Panc1 (cell line): ENCODE data around the gene XRCC4.

Experiments used
- POLR2AphosphoS5 ChIP-seq: IDR thresholded peaks from 2 replicates; pipeline ENCODE4 v1.6.1; 2012; ENCODE audit warnings: mild to moderate bottlenecking, low read depth, low read length, moderate library complexity
- SIN3A ChIP-seq: IDR thresholded peaks from 2 replicates; pipeline ENCODE4 v1.6.1; 2012; ENCODE audit warnings: low read depth, mild to moderate bottlenecking, low read length, moderate library complexity, borderline replicate concordance; ENCODE audit not compliant: insufficient read depth
- TF ChIP-seq, protein P1 (sequence below): fragments of 450-650 bp; IDR thresholded peaks from 2 replicates; pipeline ENCODE4 v1.5.1; 2017; ENCODE audit warnings: mild to moderate bottlenecking
- TF ChIP-seq, protein P2 (sequence below), 2 experiments: IDR thresholded peaks; 2 replicates each; pipeline ENCODE4 v1.6.1; 2011 to 2012; ENCODE audit warnings: low read depth in 2 of 2, control low read depth in 1 of 2, low read length in 1 of 2, mild to moderate bottlenecking in 1 of 2, moderate library complexity in 1 of 2; ENCODE audit not compliant: insufficient read depth in 1 of 2

- no peak for TF ChIP-seq POLR2AphosphoS5
- TF ChIP-seq, protein P1, sequence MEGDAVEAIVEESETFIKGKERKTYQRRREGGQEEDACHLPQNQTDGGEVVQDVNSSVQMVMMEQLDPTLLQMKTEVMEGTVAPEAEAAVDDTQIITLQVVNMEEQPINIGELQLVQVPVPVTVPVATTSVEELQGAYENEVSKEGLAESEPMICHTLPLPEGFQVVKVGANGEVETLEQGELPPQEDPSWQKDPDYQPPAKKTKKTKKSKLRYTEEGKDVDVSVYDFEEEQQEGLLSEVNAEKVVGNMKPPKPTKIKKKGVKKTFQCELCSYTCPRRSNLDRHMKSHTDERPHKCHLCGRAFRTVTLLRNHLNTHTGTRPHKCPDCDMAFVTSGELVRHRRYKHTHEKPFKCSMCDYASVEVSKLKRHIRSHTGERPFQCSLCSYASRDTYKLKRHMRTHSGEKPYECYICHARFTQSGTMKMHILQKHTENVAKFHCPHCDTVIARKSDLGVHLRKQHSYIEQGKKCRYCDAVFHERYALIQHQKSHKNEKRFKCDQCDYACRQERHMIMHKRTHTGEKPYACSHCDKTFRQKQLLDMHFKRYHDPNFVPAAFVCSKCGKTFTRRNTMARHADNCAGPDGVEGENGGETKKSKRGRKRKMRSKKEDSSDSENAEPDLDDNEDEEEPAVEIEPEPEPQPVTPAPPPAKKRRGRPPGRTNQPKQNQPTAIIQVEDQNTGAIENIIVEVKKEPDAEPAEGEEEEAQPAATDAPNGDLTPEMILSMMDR: no peak
- TF ChIP-seq, protein P2, sequence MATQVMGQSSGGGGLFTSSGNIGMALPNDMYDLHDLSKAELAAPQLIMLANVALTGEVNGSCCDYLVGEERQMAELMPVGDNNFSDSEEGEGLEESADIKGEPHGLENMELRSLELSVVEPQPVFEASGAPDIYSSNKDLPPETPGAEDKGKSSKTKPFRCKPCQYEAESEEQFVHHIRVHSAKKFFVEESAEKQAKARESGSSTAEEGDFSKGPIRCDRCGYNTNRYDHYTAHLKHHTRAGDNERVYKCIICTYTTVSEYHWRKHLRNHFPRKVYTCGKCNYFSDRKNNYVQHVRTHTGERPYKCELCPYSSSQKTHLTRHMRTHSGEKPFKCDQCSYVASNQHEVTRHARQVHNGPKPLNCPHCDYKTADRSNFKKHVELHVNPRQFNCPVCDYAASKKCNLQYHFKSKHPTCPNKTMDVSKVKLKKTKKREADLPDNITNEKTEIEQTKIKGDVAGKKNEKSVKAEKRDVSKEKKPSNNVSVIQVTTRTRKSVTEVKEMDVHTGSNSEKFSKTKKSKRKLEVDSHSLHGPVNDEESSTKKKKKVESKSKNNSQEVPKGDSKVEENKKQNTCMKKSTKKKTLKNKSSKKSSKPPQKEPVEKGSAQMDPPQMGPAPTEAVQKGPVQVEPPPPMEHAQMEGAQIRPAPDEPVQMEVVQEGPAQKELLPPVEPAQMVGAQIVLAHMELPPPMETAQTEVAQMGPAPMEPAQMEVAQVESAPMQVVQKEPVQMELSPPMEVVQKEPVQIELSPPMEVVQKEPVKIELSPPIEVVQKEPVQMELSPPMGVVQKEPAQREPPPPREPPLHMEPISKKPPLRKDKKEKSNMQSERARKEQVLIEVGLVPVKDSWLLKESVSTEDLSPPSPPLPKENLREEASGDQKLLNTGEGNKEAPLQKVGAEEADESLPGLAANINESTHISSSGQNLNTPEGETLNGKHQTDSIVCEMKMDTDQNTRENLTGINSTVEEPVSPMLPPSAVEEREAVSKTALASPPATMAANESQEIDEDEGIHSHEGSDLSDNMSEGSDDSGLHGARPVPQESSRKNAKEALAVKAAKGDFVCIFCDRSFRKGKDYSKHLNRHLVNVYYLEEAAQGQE (IDR thresholded peaks at IDR 0.05; ENCODE audit: insufficient read depth in 1 of 2, low read depth in 2 of 2, low read length in 1 of 2): no peak
- TF ChIP-seq SIN3A: no peak
Observed at GRCh38 chr5:83101514-83101913, 24.2 kb downstream of the XRCC4 start.
